IPS-NIHi7 (cell line): ENCODE measurements around the gene GPT2.
"Not testable (repeated sequence)": the region's sequence is repeated elsewhere in the genome, so short reads cannot be mapped to it uniquely, and the experiment has no call there.

Experiments used
- DNase-seq: peaks from one replicate; pipeline ENCODE4 v3.0.0; 2012; ENCODE audit warnings: mixed read lengths; ENCODE audit errors: extremely low spot score

The GPT2 gene

DNA sequence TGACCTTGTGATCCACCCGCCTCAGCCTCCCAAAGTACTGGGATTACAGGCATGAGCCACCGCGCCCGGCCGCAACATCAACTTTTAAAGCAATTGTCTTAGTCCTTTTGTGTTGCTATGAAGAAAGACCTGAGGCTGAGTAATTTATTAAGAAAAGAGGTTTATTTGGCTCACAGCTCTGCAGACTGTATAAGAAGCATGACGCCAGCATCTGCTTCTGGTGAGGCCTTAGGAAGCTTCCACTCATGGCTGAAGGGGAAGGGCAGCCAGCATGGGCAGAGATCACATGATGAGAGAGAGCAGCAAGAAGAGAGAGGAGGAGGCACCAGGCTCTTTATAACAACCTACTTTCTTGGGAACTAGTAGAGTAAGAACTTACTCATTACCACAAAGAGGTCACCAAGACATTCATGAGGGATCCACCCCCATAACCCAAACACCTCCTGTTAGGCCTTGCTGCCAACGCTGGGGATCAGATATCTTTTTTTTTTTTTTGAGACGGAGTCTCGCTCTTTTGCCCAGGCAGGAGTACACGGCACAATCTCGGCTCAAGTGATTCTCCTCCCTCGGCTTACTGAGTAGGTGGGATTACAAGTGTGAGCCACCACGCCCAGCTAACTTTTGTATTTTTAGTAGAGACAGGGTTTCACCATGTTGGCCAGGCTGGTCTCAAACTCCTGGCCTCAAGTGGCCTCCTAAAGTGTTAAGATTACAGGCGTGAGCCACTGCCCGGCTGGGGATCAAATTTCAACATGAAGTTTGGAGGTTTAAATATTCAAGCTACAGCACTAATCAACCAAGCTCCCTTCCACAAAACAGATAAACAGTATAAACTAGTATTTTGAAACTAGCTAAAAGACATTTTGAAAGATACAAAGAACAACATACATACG is 21.4 kb upstream of the GPT2 start:
- DNase-seq, result no peak

GRCh38 chr16:46866286-46866685 is 17.9 kb upstream of the GPT2 start:
- no peak for DNase-seq

DNA sequence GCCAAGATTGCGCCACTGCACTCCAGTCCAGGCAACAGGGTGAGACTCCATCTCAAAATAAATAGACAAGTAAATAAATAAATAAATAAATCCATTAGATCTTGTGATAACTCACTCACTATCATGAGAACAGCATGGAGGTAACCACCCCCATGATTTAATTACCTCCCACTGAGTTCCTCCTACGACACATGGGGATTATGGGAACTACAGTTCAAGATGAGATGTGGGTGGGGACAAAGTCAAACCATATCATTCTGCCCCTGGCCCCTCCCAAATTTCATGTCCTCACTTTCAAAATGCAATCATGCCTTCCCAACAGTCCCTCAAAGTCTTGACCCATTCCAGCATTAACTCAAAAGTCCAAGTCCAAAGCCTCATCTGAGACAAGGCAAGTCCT is 16.7 kb upstream of the GPT2 start:
- DNase-seq, result not testable (repeated sequence)

DNA sequence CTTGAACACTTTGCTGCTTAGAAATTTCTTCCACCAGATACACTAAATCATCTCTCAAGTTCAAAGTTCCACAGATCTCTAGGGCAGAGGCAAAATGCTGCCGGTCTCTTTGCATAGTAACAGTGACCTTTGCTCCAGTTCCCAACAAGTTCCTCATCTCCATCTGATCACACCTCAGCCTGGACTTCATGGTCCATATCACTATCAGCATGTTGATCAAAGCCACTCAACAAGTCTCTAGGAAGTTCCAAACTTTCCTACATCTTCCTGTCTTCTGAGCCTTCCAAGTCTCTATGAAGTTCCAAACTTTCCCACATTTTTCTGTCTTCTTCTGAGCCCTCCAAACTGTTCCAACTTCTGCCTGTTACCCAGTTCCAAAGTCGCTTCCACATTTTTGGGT is 15.3 kb upstream of the GPT2 start:
- not testable (repeated sequence) for DNase-seq

DNA sequence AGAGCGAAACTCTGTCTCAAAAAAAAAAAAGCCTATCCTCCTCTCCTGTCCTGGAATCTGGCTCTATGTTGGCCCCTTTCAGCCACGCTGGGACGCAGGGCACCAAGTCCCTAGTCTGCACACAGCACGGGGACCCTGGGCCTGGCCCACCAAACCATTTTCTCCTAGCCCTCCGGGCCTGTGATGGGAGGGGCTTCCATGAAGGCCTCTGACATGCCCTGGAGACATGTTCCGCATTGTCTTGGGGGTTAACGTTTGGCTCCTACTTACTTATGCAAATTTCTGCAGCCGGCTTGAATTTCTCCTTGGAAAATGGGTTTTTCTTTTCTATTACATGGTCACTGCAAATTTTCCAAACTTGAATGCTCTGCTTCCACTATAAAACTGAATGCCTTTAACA is 12.6 kb upstream of the GPT2 start:
- no peak for DNase-seq

- DNase-seq, result no peak
Observed at GRCh38 chr16:46873201-46873600, 11.0 kb upstream of the GPT2 start.

GRCh38 chr16:46875243-46875642 is 8.9 kb upstream of the GPT2 start:
- DNase-seq, result no peak

DNA sequence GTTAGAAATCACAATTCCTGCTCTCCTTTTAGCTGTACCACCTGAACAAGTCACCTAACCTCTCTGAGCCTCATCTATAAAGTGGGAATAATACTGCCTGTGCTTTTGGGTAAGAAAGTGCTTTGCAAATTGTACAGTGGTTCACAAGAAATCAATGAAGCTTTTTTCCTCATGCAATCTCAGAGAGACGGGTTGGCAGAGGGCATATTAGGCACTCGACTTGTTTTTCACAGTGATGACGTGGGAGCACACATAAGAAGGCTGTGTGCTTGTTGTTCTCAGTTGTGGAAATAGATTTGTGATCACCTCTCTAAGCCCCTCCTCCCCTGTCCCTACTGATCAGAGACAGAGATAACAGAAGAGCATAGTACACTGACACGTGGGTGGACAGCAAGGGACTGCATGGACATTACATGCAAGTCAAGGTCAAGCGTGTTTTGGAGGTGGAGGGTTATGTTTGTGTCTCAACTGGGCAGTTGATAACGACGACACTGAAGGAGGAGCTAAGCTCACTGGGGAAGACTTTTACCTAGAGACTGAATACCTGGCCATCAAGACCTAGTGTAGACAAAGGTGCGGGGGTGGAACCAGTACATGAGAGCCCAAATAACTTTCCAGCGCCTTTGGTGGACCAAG is 1.7 kb upstream of the GPT2 start:
- DNase-seq, result no peak

DNA sequence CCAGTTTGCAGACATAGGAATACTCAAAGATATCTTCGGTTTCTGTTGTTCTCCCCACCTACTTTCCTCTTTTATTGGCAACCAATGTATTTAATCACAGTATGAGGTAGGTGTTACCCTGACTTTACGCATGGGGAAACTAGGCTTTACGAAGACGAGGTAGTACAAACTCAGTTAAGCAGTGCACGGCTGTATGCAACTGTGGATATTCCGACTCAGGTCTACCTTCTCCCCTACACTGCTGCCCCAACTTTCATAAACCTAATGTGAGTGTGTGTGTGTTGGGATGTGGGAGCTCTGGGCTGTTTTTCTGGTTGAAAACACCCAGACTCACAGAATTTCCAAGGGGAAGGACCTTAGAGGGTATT is 1.2 kb upstream of the GPT2 start:
- DNase-seq, result no peak

GRCh38 chr16:46883353-46883689 is 841 bp upstream of the GPT2 start:
- DNase-seq, result no peak

- DNase-seq, result no peak
Observed at GRCh38 chr16:46884513-46885293, 541 bp downstream of the GPT2 start.

- DNase-seq, result no peak
Observed at GRCh38 chr16:46885960-46886763, 2.0 kb downstream of the GPT2 start.

DNA sequence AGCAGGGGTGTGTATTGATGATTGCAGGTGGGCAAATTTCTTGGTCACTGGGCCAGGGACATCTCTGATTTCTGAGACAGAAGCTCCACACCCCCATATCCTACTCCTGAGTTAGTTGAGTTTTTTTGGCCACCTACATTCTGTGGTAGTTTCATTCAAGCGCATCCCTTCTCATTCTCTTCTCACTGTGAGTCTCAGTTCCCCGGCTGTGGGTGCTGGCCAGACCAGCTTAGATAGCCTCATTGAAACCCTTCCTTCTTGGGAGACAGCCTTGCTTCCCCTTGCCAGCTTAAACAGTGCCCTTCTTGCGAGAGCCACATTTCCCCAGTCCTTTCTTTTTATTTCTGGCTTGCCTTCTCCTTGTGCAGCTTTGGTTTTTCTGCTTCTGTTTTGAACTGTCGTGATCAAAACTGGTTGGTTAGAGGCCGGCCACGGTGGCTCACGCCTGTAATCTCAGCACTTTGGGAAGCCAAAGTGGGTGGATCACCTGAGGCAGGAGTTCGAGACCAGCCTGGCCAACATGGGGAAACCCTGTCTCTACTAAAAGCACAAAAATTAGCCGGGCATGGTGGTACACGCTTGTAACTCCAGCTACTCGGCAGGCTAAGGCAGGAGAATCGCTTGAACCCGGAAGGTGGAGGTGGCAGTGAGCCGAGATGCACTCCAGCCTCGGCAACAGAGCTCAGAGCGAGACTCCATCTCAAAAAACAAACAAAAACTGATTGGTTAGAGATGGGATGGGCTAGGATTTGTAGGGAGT is 2.8 kb downstream of the GPT2 start:
- DNase-seq, result no peak

GRCh38 chr16:46887524-46887854 is 3.3 kb downstream of the GPT2 start:
- no peak for DNase-seq

- no peak for DNase-seq
Observed at GRCh38 chr16:46889245-46889941, 5.2 kb downstream of the GPT2 start.

- DNase-seq, result no peak
Observed at GRCh38 chr16:46889942-46890300, 5.8 kb downstream of the GPT2 start.

GRCh38 chr16:46891910-46892309 is 7.7 kb downstream of the GPT2 start:
- DNase-seq, result no peak

DNA sequence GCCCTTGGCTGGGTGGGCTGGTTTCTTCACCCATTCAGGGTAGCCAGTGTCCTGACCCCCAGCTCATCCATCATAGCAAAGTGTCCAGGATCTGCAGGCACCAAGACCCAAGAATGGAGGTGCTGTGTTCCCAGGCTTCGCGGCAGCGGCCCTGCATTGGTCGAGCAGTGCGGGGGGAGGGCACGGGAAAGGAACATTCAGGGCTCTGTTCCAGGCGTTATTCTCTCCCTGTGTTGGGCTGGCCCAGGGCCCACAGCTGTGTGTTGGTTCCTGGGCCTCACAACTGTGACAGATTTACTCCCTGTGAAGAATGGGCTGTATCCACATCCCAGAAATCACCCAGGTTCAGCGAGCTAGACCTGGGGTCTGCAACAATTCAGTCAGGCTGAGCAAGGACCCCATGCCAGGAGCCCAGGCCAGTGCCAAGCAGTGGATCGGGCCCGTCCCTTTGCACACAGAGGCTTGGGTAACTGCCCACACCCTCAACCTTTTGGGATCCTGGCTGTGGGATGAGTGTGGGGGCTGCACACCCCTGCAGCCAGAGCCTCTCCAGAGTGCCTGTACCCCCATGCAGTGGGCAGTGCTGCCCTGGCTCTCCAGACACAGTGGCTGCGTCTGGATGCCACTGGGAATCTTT is 10.0 kb downstream of the GPT2 start:
- no peak for DNase-seq

DNA sequence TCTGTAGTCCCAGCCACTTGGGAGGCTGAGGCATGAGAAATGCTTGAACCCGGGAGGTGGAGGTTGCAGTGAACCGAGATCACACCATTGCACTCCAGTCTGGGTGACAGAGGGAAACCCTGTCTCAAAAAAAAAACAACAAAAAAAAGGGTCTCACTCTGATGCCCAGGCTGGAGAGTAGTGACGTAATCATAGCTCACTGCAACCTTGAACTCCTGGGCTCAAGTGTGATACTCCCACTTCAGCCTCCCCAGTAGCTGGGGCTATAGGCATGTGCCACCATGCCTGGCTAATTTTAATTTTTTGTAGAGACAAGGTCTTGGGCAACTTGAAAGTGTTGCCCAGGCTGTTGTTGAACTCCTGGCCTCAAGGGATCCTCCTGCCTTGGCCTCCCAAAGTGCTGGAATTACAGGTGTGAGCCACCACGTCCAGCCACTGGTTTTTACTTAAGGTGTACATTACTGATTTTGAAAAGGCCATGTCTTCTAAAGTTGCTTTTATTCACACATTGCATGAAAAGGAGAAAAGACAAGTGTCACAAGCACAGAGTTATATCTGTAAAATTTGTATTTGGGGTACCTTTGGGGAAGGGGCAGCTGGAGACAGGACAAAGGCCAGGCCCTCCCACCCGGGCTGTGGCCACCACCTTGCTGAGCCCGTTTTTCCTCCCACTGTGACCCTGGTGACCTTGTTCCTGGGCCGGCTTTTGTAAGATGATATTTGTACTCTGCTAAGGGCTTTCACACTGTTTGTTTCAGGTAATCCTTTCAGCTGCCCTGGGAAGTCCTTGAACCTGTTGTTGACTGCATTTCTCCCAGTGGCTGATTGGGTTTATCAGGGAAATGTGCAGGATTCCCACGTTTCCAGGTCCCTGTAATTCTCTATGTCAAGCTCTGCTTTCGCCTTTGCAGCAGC is 11.5 kb downstream of the GPT2 start:
- DNase-seq, result no peak
